GM21576 (cell line): ENCODE measurements around the gene SPAAR.
"Not testable (repeated sequence)": the region's sequence is repeated elsewhere in the genome, so short reads cannot be mapped to it uniquely, and the experiment has no call there.

Experiments used
- ATAC-seq: cut with Tn5 transposase; IDR thresholded peaks from one replicate; pipeline ENCODE4 v1.9.1; 2021; ENCODE audit warnings: mild to moderate bottlenecking, moderate library complexity; ENCODE audit not compliant: unreplicated experiment

Gene SPAAR

DNA sequence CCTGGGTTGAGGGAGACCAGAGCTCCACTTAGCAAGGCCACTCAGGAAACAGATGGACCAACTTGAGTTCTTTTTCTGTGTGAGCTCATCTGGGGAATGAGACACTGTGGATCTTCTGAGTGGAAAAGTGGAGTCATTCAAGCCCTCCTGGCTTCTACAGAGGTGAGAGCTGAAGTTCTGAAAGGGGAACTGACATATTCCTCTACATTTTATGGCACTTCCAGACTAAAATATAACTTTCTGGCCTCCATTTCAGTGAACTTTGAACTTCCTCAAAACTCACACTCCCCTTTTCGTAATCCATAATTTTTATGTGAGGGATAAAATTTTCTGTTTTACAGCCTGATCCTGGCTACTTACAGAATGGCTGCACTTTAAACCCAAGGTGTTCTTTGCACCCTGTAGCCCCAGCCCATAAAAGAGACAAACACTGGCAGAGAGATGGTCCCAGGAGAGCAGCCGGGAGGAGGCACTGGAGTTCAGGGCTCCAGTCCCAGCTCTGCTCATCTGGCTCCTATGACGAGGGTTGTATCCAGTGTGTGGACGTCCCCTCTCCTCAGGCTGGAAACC lies 10.8 kb downstream of the SPAAR start:
- no peak for ATAC-seq

DNA sequence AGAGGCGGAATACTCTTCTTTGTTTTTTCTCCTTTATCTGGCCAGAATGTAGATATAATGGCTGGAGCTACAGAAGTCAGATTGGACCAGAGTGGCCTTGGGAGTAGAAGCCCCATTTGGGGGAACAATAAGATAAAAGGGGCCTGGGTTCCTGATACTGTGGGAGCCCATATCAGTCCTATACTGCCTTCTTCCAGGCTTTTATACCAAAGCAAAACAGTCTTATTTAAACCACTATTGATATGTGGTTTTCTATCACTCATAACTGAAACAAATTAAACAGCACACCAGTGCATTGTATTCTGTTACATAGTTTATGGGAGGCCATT lies 14.3 kb downstream of the SPAAR start:
- no peak for ATAC-seq

DNA sequence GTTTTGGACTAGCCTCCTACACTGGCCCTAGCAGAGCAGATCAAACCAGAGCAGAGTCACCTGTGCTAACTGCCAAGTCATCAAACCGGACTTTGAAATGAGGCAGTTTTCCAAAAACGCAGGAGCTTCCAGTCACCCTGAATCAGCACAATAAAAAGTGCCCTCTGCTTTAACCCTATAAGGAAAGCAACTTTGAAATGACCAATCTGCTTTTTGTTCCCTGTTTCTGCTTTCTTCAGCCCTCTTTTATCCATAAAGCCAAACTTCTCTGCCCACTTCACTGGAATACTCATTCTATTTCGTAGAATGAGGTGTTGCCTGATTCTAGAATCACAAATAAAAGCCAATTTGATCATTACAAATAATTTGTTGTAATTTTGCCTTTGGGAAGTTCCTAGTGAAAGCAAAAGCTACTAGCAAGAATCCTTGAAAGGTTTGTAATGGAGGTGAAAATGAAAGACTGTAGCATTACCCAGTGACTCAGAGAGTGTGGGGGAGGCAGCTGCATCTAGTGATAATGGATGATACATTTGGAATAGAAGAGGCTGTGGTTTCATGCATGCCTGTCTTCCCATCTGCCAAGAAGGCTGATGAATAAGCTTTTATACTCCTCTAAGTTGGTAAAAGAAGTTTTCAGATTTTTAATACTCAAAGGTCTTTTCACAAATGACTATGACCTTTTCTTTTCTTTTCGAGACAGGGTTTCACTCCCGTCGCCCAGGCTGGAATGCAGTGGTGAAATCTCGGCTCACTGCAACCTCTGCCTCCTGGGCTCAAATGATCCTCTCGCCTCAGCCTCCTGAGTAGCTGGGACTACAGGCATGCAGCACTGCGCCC lies 14.9 kb downstream of the SPAAR start:
- no peak for ATAC-seq

DNA sequence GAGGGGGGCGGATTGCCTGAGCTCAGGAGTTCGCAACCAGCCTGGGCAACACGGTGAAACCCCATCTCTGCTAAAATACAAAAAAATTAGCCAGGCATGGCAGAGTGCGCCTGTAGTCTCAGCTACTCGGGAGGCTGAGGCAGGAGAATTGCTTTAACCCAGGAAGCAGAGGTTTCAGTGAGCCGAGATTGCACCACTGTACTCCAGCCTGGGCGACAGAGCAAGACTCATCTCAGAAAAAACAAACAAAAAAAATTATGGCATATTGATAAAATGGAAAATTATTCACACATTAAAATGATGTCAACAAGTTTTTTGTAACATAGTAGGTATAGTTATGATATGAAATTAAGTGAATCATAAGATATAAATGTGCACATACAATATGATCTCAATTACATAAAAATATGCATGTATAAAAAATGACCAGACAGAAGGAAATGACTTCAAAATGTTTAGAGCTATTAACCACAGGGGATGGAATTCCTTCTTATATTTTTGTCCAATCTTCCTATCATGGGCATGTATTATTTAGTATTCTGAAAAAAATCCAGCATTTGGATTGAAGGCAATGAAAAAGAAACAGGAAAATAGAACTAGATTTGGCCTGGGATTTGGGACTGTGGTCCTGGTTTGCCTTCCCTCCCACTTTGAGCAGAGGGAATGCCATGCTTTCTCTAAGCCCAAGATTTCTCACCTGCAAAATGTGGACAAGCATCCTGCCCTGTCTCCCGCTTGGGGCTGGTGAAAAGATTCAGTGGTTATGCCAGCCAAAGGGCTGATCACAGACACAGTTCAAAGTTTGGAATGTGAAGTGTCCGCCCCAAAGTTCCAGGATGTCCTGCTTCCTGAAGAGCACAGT lies 19.5 kb downstream of the SPAAR start:
- no peak for ATAC-seq

DNA sequence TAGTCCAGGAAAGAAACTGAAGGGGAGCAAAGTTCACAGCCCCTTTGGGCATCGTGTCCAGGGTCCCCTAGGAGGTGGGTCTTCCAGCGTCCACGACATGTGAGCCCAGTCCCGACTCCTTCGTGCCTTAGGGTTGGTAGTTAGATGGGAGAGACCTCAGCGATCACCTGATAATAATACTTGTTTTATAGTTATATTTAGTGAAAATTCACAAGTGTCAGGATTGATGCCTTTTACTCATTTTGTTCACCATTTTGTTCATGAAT lies 20.1 kb downstream of the SPAAR start:
- no peak for ATAC-seq

DNA sequence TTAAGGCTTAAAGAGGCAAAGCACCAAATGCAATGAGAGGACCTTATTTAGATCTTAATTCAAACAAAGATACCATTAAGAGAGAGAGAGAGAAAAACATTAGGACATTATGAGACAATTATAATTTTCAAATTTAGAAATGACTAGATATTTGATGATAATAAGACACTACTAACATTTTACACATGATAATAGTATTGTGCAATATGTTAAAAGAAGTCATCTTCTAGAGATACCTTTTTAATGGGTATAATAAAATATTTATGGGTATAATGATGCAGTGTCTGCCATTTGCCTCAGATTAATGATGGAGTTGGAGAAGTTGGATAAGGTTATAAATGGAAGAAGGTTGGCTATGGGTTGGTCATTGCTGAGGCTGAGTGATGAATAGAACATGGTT lies 21.2 kb downstream of the SPAAR start:
- no peak for ATAC-seq

DNA sequence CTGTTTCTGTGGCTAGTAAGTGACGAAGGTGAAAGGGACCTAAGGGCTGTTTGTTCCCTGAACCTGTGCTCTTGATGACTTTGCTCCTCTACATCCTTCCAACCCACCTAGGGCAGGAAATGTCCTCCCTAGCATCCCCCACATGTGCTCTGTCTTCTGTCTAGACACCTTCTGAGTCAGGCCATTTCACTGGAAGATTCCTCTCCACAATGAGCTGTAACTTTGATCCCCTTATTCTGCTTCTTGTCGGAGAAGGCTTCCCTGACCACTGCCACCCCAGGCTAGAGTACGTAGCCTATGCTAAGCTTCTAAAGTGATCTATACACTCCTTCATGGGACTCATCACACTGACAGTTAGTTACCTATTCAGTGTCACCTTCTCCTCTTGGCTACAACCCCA lies 21.7 kb downstream of the SPAAR start:
- ATAC-seq: no peak

DNA sequence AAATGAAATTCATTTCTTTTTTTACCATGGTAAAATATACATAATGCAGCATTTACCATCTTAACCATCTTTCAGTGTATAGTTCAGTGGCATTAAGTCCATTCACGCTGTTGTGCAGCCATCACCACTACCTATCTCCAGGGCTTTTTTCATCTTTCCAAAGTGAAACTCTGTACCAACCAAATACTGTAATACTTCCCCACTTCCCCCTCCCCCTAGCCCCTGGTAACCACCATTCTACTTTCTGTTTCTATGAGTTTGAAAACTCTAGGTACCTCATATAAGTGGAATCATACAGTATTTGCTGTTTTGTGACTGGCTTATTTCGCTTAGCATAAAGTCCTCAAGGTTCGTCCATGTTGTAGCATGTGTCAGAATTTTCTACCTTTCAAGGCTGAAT lies 23.4 kb downstream of the SPAAR start:
- no peak for ATAC-seq

DNA sequence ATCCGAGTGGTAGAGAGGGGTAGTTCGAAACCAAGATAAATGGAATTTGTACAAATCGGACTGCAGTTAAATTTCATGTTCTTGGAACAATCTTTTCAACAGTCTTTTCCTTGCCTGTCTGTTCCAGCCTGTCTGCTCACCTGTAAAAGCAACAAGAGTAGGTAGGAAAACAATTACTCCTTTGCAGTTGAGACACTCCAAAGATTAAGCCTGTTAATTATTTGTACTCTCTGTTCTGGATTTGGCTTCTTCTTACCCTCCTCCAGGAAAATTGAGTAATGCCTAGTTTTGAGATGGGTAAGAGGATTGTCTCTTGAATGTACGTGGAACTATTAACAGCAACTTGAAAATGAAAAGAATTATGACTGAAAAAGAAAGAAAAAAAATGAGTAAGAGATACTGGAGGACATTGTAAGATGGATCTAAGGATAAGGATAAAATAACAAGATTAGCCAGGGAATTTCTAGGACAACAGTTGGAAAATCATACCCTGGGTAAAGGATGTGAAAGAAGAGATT lies 24.3 kb downstream of the SPAAR start:
- ATAC-seq: no peak

DNA sequence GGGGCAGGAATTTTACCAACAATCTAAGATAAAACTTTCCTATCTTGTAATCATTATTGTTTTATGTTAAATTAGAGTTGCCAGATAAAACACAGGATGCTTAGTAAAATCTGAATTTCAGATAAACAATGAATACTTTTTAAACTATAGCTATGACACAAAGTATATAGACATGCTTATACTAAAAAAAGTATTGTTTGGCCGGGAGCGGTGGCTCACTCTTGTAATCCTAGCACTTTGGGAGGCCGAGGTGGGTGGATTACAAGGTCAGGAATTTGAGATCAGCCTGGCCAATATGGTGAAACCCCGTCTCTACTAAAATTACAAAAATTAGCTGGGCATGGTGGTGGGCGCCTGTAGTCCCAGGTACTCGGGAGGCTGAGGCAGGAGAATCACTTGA lies 24.8 kb downstream of the SPAAR start:
- not testable (repeated sequence) for ATAC-seq

DNA sequence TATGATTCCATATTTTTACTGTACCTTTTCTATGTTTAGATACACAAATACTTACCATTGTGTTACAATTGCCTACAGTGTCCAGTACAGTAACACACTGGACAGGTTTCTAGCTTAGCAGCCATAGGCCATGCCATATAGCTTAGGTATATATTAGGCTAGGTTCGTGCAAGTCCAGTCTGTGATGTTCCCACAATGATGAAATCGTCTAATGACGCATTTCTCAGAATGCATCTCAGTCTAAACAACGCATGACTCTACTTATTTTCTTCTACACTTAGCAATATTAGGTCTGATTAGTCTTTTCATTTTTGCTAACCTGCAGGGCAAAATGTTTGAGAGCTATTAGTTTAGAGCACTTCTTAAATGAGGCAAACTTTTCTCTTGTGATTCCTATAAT lies 26.0 kb downstream of the SPAAR start:
- no peak for ATAC-seq

DNA sequence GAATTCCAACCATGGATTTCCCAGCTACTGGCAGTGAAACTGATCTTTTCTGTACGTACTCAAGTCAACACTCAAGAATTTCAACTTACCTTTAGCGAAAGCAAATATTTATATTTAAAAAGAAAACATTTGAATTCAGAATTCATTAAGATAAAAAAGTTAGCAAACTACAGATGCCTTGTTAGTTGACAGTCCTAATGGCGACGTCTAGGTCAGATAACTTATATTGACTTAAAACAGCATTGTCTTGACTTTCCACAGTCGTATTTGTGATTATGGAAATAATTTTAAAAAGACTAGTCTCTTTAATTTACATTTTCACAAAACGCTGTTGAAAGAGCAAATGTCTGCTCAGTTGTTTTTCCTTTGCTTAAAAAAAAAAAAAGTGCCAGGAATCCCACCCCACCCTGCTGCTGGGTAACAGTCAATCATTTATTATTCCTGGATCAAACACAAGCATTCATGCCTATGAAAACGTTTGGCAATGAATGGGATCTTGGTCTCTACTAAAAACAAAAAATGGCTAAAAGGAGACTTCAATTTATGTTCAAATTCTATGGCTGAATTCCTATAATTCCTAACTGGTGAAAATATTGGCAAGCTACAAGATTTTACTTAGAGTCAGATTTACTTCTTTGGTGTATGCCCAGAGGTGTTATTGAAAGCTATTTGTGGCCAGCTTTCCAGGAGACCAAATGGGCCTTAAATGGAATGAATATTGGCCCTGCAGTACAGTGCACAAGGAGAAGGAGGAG lies 26.6 kb downstream of the SPAAR start:
- no peak for ATAC-seq

DNA sequence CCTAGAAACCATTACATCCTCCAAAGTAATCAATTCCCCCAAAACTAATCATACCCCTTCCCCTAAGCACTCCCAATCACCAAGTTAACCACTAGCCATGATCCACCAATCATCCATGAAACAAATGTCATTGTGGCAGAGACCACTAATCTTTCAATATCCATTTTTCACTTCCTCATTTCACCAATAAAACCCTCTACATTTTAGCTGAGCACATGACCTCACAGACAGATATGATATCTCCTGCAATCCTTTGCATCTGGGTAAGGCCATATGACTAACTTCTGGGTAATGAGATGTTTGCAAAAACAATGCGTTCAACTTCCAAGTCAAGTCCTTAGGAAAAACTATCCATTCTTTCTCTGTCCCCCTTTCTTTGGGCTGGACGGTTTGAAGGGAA lies 27.9 kb downstream of the SPAAR start:
- no peak for ATAC-seq

DNA sequence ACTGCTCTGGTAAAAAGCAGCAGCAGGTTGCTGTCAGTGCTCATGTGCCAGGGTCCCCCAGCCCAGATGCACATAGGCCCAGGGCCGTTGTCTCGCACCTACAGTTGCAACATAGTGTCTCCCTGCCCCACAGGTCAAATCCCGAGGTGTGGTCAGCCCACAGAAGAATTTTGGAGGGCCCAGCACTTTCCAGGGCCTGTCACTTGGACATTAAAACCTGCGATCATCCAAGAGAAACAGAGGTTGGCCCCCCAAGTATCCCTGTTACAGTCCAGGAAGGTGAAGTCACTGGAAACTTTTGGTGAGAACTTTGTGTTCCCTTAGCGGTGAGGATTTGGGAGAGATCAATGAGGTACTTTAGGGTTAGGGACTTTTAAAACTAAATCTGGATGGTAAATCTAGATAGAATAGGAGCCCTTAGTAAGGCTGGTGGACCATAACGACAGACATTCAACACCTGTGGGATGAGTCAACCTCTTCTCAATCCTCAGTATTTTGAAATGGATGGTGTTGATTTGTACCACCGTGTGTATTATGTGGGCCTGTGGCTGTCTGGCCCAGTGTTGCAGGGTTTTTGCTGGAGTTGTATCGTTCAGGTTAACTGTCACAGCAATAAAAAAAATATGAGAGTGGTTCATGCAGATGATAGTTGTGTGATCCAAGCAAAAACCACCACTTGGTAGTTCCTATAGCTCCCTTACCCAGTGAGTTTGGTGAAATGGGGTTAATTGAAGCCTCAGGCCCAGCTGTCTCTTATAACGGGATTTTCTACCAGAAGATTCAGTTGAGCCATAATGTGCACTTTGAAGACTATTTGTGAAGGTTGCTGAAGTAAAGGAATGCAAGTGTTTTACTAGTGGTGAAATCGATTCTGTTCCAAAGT lies 29.4 kb downstream of the SPAAR start:
- ATAC-seq: no peak

DNA sequence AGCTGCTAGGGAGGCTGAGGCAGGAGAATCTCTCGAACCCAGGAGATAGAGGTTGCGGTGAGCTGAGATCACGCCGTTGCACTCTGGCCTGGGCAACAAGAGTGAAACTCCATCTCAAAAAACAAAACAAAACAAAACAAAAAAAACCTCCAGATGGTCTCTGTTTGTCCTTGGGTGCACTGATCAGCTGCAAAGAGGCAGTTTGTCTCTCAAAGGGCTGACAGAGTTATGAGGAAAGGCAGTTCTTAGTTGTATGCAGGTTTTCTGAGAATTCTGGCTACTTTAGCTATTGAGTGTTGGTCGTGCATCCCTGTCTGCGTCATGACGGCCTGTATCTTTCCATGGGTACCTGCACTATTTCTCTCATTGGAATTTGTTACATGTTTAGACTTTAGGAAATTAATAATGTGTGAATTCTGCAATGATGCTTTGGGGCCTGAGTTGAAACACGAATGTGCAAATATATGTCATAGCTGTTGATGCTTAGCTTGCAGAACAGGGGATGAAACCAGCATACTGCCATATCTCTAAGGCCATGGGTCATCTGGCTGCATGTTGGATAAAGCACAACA lies 30.5 kb downstream of the SPAAR start:
- ATAC-seq: no peak

DNA sequence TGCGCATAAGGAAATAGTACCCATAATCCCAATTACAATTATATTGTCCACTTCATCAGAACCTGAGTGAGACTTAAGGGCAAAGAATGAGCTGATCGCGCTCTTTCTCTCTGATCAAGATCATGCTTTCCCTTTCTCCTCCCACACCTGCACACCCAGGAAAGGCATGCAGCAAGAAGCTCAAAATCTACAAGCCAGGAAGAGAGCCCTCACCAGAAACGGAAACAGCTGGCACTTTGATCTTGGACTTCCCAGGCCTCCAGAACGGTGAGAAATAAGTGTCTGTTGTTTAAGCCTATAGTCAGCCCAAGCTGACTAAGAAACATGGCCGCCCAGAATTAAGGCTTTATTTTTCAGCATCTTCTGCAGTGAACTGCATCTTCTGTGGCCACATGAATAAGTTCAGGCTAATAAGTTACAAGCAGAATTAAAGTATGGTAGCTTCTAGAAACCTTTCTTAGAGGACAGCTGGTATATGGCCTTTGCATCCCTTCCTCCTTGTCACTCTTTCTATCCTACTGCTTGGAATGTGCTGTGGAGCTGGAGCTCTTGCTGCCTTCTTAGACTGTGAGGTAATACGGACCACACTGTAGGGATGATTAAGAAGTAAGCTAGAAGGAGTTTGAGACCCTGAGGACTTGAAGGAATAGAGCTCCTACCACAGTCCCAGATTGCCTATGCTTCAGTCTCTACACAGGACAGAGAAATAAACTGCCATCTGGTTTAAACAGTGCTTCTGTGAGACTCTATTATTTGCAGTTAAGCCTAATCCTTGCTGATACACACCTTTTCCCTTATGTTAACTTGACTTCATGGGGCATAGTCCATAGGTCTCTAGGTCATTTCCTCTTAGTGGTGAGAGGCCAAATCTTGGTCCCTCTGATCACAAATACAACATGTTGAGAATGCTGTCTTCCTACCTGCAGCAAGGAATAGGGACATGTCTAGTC lies 31.4 kb downstream of the SPAAR start:
- no peak for ATAC-seq

DNA sequence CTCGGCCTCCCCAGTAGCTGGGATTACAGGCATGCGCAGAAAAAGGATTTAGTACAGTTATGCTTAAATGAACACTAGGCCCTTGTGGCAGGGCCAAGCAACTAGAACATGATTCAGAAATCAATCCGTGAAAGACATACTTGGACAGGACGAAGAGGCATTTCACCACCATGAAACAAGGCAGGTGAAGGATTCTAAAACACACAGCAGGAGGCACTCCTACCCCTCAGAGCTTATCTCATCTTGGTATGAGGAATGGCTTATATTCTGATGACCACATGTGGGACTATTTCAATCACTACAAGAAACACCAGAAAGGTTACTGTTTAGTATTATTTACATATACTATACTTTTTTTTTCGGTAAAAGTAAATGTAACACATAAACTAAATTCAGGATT lies 33.0 kb downstream of the SPAAR start:
- ATAC-seq: no peak

DNA sequence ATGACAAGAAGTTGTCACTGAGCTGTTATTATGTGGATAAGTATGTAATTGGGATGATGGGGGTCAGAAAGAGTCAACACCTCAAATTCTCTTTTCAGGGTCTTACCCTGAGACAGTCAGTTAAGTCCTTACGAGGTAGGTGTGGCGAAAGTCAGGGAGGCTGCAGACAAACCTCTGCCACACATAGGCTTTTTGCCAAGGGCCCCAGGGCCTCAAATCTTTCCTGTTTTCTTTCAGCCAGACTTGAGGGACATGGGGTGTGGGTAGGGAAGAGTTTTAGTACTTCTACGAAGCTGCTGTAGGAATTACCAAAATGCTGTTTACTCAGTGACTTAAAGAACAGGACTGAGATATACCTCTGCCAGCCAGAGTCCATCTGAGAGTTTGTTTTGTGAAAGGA lies 34.9 kb downstream of the SPAAR start:
- no peak for ATAC-seq

DNA sequence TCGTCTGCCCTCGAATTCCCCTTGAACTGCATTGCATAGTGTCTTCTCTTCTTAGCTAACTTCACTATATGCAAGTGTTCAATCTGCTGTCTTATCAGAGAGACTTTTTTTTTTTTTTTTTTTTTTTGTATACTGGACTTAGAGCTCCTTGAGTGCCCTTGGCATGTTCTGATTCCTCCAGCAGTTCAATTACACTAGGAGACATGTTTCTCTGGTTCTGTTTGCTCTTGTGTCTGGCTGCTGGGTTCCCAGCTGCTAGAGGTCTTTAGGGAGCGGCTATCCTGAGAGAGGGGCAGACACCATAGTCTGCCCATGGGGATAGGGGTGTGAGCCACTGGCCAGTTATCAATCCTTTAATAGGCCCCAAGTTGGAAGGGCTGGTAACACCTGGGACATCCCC lies 35.6 kb downstream of the SPAAR start:
- ATAC-seq: no peak
